GM04503 (cell line): ENCODE data around the gene ABRAXAS1.
"Not testable (repeated sequence)": the region's sequence is repeated elsewhere in the genome, so short reads cannot be mapped to it uniquely, and the experiment has no call there.

ENCODE experiments used
- DNase-seq: peaks from one replicate; pipeline ENCODE4 v3.0.0-alpha.2; 2012; ENCODE audit warnings: low read depth

Gene ABRAXAS1

DNA sequence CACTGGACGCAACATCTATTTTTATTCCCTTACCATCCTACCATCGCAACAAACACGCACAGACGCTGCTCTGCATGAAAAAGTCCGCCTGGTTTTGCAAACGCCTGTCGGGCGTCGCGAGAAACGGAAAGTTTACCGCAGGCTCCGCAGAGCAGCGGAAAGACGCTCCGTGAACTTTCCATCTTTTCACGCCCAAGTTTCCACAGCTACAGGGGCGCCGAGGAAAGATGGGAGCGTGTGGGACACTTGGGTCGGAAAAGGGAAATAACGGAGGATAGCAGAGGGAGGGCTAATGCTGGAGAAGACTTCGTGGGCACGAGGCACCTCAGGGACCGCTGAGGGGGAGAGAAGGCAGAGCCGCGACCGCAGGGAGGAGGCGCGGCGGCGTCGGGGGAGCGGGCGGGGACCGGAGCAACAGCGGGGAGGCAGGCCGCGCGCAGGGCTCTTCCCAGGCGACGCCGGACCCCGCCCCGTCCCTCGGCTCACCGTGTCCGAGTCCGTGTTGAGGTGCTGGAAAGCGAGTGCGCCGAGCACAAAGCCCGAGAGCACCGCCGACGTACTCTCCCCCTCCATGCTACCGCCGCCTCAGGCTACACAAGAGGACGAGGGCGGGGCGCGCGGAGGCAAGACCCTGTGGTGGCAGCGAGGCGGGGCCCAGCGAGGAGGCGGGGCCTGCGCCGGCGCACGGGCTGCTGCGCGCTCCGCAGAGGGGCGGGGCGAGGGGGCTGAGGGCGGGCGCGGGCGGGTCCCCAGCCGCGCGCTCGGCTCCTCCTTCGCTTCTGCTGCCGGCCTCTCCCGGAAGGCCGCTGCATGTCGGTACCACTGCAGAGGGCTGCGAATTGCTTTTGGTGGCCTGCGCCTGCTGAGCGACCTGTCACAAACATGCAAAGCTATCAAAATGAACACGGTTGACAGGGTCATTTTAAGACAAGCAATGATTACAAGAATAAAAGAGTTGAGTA, at the start of gene ABRAXAS1:
Gene ABRAXAS1, minus strand, starts transcription at position 601 of the 962 bp plus-strand sequence. Its CDS starts 28 bp downstream, at position 573.
- peak; percentile 44 for DNase-seq

DNA sequence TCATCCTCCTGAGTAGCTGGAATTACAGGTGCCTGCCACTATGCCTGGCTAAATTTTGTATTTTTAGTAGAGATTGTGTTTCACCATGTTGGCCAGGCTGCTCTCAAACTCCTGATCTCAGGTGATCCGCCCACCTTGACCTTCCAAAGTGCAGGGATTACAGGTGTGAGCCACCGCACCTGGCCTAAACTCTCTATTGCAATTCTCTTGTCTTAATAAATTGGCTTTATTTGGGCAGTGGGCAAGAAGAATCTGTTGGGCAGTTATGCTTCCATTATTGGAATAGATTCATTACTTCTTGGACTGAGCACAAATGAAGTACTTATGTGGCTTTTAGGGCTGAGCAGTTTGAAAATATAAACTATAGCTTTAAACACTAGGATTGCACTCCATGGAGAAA, 42.8 kb upstream of the ABRAXAS1 start:
- DNase-seq = no peak

GRCh38 chr4:83522239-83522638, 37.3 kb upstream of the ABRAXAS1 start:
- DNase-seq = no peak

DNA sequence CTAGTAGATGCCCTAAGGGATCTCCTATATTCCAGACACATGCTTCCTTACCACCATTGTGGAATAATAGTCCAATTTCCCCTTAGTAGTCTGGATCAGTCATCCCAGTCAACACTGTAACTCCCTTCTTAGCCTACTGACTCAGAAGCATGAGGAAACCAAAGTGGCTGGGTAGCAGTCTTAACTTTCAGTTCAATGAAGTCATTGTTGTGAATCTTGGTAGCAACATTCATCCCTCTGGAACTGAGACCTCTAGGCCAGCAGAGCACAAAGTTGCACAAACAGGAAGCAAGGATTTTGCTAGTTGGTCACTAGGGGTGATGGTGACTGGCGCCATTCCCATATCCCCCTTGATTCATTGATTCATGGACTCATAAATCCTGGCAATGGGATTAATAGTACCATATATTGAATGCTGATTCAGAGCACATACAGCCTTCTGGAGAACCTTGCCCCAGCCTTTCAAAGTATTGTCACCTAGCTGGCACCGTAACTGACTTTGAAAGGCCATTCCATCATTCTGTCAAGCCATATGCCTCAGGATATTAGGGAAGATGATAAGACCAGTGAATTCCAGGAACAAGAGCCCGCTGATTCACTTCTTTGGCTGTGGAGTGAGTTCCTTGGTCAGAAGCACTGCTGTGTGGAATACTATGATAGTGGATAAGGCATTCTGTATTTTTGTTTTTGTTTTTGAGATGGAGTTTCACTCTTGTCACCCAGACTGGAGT, 31.3 kb upstream of the ABRAXAS1 start:
- peak; percentile 84 for DNase-seq

DNA sequence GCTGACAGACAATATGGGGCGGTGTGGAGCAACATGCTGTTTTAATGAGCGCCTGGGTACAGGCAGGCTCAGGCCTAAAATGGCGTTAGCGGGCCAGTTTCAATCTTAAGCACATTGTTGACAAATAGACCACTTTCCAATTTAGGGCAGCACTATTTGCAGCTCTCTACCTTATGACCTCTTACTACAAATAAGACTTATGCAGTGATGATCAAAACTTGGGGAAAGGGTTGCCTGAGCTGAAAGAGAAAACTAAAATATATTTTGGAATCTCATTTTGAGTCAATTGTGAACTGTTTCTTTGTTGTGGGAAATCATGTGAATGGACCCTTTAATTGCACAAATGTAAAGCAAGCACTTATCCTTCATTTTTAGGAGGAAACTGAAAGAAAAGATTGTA, 25.5 kb upstream of the ABRAXAS1 start:
- no peak for DNase-seq

DNA sequence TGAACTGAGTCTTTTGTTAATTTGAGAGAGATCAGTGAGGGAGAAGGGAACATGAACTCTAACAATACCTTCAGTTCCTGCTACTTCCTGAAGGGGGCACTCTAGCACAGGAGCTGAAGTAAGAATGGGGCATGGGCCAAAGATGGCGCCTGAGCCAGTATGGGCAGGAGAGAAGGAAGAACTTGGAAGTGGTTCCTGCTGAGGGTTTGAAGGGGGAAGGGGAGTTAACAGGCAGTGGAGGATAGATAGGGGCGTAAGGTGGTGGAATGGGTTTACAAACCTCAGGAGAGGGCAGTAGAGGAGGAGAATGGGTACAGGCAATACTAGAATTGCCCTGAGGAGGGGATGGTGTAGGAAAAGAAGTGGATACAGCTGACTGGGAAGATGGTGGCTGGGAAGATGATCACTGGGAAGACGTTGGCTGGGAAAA, 24.3 kb upstream of the ABRAXAS1 start:
- DNase-seq = peak; percentile 8

GRCh38 chr4:83504996-83505395, 20.1 kb upstream of the ABRAXAS1 start:
- no peak for DNase-seq

DNA sequence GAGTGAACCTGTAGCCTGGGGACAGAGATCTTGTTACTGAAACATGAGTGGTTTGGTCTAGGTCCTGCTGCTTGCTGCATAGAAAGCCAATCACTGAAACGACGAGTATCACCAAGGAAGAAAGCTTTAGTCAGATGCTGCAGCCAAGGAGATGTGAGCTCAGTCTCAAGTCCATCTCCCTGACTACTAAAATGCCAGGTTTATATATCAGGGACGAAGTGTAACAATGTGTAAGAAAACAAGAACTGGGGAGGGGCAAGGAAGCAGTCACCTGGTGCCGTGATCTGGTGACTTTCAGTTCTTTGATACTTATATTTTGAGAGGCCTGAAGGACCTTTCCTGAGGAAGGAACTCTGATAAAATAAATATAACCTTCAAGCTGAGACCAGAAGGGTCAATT, 19.6 kb upstream of the ABRAXAS1 start:
- DNase-seq = no peak

GRCh38 chr4:83503974-83504373, 19.1 kb upstream of the ABRAXAS1 start:
- no peak for DNase-seq

DNA sequence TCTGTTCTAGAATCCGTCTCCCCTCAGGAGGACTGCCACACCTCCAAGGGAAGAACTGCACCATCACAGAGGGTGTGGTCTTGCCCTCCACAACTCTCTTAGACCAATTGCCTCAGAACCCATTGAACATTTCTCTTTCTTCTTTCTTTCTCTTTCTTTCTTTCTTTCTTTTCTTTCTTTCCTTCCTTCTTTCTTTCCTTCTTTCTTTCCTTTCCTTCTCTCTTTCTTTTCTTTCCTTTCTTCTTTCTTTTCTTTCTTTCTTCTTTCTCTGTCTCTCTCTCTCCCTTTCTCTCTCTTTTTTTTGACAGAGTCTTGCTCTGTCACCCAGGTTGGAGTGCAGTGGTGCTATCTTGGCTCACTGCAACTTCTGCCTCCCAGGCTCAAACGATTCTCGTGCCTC, 16.8 kb upstream of the ABRAXAS1 start:
- DNase-seq = not testable (repeated sequence)

DNA sequence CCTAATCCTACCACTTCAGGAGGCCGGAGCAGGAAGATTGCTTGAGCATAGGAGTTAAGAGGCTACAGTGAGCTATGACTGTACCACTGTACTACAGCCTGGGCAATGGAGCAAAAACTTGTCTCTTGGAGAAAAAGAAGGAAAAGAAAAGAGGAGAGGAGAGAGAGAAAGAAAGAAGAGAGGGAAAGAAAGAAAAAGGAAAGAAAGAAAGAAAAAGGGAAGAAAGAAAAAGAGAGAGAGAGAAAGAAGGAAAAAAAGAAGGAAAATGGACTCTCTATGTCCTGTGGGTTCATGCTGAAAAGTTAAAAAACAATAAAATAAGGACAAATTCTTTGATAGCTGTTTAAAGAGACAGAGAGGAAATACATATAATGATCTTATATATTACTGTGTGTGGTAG, 13.3 kb upstream of the ABRAXAS1 start:
- no peak for DNase-seq

DNA sequence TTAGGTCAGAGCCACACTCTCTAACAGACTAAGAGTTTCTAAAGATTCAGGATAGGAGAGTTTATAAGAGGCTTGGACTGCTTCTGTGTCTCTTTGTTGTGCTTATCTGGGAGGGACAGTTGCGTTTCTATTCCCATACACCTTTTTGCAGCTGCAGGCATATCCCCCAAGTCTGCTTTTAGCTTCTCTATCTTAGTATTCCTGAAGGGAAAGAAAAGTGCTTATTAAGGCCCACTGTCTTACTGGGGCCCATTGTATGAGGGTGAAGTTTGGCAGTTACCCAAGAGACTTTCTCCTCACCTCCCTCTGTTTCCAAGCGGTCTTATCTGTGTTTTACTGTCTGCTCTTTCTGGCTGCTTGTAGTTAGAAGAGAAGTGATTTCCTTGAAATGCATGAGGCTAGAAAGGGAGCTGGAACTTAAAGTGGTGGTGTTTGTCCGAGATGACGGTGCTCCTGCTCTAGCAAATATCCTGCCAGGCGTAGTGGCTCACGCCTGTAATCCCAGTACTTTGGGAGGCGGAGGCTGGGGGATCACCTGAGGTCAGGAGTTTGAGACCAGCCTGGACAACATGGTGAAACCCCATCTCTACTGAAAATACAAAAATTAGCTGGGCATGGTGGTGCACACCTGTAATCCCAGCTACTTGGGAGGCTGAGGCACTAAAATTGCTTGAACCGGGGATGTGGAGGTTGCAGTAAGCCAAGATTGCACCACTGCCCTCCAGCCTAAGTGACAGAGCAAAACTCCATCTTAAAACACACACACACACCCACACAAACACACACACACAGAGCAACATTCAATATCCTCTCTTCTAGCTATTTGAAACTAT, 11.4 kb upstream of the ABRAXAS1 start:
- DNase-seq = not testable (repeated sequence)

DNA sequence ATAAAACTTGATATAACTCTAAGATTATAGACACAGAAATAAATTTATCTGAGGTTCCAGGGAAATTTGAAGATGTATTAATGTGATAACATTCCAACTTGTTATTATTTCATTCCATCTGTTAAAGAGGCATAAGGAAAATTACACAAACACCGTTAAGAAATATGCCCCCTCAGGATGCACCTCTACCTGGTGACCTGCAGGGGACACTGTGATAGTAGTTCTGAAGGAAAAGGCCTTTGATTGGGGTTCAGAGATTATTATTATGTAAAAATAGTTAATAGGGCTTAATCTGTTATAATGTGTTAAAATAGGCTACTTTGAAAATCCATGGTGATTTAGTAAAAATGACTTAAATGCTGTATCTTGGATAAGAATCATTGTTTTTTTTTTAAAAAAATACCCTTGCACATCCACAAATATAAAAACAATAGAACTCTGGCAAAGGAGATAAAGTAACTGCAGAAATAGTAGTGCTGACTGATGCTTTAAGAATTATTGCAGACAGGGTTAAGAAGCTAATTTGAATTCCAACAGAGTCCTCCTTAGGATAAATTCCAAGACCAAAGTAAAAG, 6.1 kb upstream of the ABRAXAS1 start:
- DNase-seq = no peak

DNA sequence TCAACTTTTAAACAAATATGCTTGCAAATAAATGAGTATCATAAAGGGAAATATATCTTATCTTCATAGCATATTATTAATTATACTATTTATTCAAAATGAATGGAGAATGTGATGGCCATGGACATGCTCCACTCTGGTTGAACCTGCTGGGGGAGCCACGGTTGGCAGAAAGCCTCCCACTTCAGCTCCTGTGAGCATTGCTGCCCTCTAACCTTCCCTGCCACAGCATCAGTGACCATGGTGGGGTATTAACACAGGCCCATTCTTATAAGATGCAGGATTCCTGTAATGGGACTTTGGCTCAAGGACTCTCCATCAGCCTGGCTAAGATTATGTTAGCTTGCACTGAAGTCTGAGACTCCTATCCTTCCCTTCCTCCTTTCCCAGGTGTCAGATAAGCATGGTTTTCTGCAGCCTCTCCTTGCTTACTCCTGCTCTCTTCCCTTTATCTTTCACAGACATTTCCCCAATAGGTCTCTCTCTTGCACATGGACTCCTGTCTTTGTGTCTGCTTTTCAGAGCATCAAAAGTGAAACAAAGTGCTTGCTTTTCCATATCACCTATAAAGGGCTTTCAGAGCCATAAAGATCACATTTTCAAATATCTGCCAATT, 4.9 kb upstream of the ABRAXAS1 start:
- DNase-seq = no peak

- DNase-seq = no peak
These were observed 1.7 kb upstream of the ABRAXAS1 start for GRCh38 chr4:83486457-83487129.

GRCh38 chr4:83473966-83474365, 10.9 kb downstream of the ABRAXAS1 start:
- no peak for DNase-seq

DNA sequence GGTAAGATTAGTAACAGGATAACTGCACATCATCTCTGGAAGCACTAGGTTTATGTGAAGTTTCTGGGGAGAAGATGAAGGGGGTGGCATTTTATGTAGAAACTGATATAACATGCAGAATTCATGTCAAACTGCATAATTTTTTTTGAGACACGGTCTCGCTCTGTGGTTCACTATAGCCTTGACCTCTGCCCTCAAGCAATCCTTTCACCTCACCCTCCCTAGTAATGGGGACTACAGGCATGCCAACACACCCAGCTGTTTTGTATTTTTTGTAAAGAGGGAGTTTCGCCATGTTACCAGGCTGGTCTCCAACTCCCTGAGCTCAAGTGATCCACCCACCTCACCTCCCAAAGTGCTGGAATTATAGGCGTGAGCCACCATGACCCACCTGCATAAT, 11.5 kb downstream of the ABRAXAS1 start:
- DNase-seq = no peak

DNA sequence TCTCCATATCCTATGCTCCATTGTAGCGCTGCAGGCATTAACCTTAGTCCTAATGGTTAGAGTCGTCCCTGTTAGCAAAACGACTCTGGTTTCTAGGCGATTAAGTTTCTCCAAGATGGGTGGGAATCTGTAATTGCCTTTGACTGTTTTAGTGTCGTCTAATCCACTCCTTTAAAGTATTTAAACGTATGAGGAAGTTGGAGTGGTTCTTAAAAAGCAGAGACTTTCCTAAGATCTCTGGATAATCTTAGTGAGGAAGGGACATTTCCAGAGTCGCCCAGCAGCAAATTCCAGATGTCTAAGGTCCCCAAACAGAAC, 28.8 kb downstream of the ABRAXAS1 start:
- no peak for DNase-seq

GRCh38 chr4:83455281-83456183, 29.4 kb downstream of the ABRAXAS1 start, which contains the start of the genes HELQ and MRPS18C:
Gene HELQ (minus strand): TSS chr4:83455823. CDS start chr4:83455693, 130 bp downstream.
Gene MRPS18C (plus strand): TSS chr4:83456058. CDS start chr4:83456078, 20 bp downstream.
- peak; percentile 94 for DNase-seq

GRCh38 chr4:83454686-83455085, 30.2 kb downstream of the ABRAXAS1 start:
- DNase-seq = peak; percentile 3
